ENCODE data around the gene PSAP. TPM values are rescaled to one million over a fixed set of nuclear protein-coding genes. Genes with fewer than 3 reads are reported as not detected.

Gene PSAP
- polyA plus RNA-seq, 1 donor = 540 TPM

Other genes starting within 250 kb of the PSAP start
- 0.27 TPM for gene C10orf105, start 131.5 kb downstream of the PSAP start, polyA plus RNA-seq
- gene VSIR, start 77.7 kb downstream of the PSAP start, polyA plus RNA-seq = 47.9 TPM
- 4.7 TPM for gene CHST3, start 113.1 kb upstream of the PSAP start, polyA plus RNA-seq
- gene SPOCK2, start 237.3 kb upstream of the PSAP start, polyA plus RNA-seq = 17.4 TPM

Data from large intestine (tissue), 1 donor.